ENCODE measurements around the gene EPN2. TPM values are rescaled to one million over a fixed set of nuclear protein-coding genes. Genes with fewer than 3 reads are reported as not detected.

EPN2 gene
- total RNA-seq, 1 experiment from 2014 or later = 57.8 TPM

GRCh38 chr17:19345486-19346350, 108.6 kb downstream of the EPN2 start:
- Histone ChIP-seq H2BK12ac (ENCODE audit: insufficient read length, low read depth, low read length) (no peak overlapping the region), H3K14ac (ENCODE audit: insufficient read depth, low read length) (no peak overlapping the region), H3K9me3 (ENCODE audit: control insufficient read depth, low read depth, low read length) (no peaks in the 10 kb centered on the region), H2AFZ (ENCODE audit: low read length) (no peak overlapping the region), H3K23ac (ENCODE audit: insufficient read length, low read depth, low read length) (no peak overlapping the region), H3T11ph (ENCODE audit: low read length) (no peak overlapping the region), H3K4ac (ENCODE audit: low read depth, low read length) (no peak overlapping the region), H3K27me3 (ENCODE audit: insufficient read depth, low read length) (no peaks in the 10 kb centered on the region), H3K9ac (ENCODE audit: extremely low read depth, insufficient read length, low read length) (no peak overlapping the region), H2AK5ac (ENCODE audit: insufficient read length, low read length) (no peak overlapping the region), H3K79me2 (ENCODE audit: insufficient read depth, low read length) (no peaks in the 10 kb centered on the region), H4K5ac (ENCODE audit: insufficient read length, low read depth, low read length) (no peak overlapping the region), H3K4me1 (ENCODE audit: insufficient read depth, low read length) (no peaks in the 10 kb centered on the region), H2BK15ac (ENCODE audit: low read depth, low read length) (no peak overlapping the region), H3K79me1 (ENCODE audit: insufficient read depth, low read depth, low read length, poor library complexity, severe bottlenecking) (no peaks in the 10 kb centered on the region), H4K8ac (replicated peaks; ENCODE audit: insufficient read length, low read depth, low read length) (no peak overlapping the region), H3K18ac (ENCODE audit: insufficient read length, low read depth, low read length) (no peak overlapping the region), H3K4me2 (ENCODE audit: insufficient read depth, insufficient read length, low read length) (no peak overlapping the region), H3K23me2 (ENCODE audit: insufficient read length, low read depth, low read length, poor library complexity, severe bottlenecking) (no peaks in the 10 kb centered on the region), H3K27ac (ENCODE audit: insufficient read length, low read depth, low read length) (no peak overlapping the region), H2BK120ac (ENCODE audit: low read depth, low read length, poor library complexity, severe bottlenecking) (no peak overlapping the region), H2BK5ac (ENCODE audit: insufficient read length, low read length) (no peak overlapping the region), H4K91ac (ENCODE audit: insufficient read length, low read depth, low read length) (no peak overlapping the region), H4K20me1 (ENCODE audit: control insufficient read depth, insufficient read depth, insufficient read length) (no peaks in the 10 kb centered on the region), H3K56ac (ENCODE audit: insufficient read length, low read depth, low read length) (no peak overlapping the region), H2BK20ac (ENCODE audit: low read depth, low read length, poor library complexity, severe bottlenecking) (no peak overlapping the region)
- H3K4me3 Mint-ChIP-seq = no peak overlapping the region; a peak in 1 of 5 replicates
- peaks cover 10 to 17% of the 10 kb centered on the region in 2 experiments for H3K4me1 Mint-ChIP-seq
- peak; percentile 27 for DNase-seq
- H3K36me3 Mint-ChIP-seq (ENCODE audit: insufficient read depth in 1 of 3, low read depth in 3 of 3) = peaks cover 6 to 21% (median 11%) of the 10 kb centered on the region in 3 experiments; a peak in 6 of 7 replicates
- no peaks in the 10 kb centered on the region for H3K27me3 Mint-ChIP-seq (ENCODE audit: low read depth)
- no peaks in the 10 kb centered on the region for H3K9me3 Mint-ChIP-seq
- no peak for TF ChIP-seq CTCF (conservative IDR thresholded peaks at IDR 0.05)
- no CpG with 5 or more reads among the region's 13 CpGs for WGBS (ENCODE audit: extremely low coverage, insufficient read length, low lambda C conversion rate)
- H3K27ac Mint-ChIP-seq = peak overlapping the region in 1 of 3 experiments; percentile 64; a peak in 1 of 7 replicates

Data from H9 (cell line).